Measurements from ENCODE around the gene WDR88. TPM values are rescaled to one million over a fixed set of nuclear protein-coding genes. Genes with fewer than 3 reads are reported as not detected.
"Not testable (repeated sequence)": the region's sequence is repeated elsewhere in the genome, so short reads cannot be mapped to it uniquely, and the experiment has no call there.

The WDR88 gene
- total RNA-seq, 2 donors from 2014 or later, result 0.58 TPM; not detected in 1

DNA sequence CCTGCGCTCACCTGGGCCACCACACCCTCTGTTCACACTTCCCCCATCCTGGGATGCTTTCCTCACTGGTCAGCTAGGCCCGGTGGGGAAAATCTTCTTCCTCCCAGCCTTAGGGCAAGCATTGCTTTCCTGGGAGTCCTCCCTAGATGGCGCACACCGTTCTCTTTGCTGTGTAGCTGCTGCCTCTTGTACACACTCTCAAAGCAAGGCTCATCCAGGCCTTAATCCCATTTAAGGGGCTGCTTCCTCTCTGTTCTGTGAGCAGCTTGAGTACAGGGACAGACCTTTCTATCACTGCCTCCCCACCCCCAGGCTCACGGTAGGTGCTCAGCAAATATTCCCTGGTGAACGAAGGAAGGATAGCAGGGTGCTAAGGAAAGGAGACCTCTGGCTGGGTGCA, 82.7 kb downstream of the WDR88 start:
- Mint-ChIP-seq H3K27me3 (no peaks in the 10 kb centered on the region), H3K4me3 (no peak overlapping the region), H3K4me1 (no peaks in the 10 kb centered on the region), H3K9me3 (no peaks in the 10 kb centered on the region), H3K36me3 (ENCODE audit: low read depth) (no peaks in the 10 kb centered on the region), H3K27ac (peak overlapping the region; percentile 78)
- no peak for ATAC-seq (replicated peaks)

DNA sequence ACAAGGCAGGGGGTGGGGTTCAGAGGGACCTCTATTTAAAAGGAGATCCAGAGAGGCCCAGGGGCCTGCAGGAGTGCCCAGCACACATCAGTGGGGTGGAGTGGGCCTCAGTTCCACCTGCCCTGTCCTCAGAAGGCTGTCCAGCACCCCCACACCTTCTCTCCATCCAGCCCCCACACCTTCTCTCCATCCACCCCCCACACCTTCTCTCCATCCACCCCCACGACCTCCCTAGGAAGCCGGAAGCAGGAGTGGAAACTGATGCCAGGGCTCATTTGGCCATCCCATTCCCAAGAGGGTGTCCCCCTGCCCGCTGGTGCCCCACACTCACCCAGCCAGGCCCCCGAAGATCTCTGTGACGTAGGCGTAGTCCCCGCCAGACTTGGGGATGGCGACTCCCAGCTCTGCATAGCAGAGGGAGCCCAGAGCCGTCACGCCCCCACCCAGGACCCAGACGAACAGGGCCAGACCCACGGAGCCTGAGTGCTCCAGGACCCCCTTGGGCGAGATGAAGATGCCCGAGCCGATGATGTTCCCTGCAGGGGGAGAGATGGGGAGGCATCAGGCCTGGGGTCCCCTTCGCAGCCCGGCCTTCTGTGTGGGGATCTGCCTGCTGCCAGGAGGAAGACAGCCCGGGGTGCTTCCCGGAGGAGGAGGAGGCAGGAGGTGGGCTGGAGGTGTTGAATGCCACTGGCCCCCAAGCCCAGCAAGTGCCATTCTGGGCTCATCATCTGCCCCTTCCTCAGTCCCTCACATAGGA, 83.7 kb downstream of the WDR88 start:
- H3K36me3 Mint-ChIP-seq (ENCODE audit: low read depth), result no peaks in the 10 kb centered on the region
- no peak overlapping the region for H3K27ac Mint-ChIP-seq
- H3K4me3 Mint-ChIP-seq, result no peak overlapping the region
- peaks cover 5% of the 10 kb centered on the region for H3K27me3 Mint-ChIP-seq
- H3K4me1 Mint-ChIP-seq, result no peaks in the 10 kb centered on the region
- no peaks in the 10 kb centered on the region for H3K9me3 Mint-ChIP-seq
- ATAC-seq (replicated peaks), result no peak

DNA sequence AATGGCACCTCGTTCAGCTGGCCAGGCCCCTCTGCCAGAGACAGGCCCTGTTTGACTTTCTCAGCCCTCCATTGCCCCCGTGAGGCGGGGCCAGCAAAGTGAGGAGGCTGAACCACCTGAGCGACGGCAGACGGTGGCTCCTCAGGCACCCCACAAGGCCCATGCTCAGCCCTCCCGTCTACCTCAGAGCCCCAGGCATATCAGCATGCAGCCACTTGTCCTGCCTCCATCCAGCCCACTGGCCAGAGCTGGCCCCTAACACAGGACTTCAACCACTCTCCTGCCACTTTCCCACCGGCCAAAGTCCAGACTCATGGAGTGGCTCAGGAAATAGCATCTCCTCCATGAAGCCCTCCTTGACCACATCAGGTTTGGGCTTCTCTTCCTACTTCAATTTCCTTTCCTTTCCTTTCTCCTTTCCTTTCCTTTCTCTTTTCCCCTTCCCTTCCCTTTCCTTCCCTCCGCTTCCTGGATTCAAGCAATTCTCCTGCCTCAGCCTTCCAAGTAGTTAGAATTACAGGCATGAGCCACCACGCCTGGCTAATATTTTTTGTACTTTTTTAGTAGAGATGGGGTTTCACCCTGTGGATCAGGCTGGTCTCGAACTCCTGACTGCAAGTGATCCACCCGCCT, 84.4 kb downstream of the WDR88 start:
- H3K36me3 Mint-ChIP-seq (ENCODE audit: low read depth), result no peaks in the 10 kb centered on the region
- peaks cover 12% of the 10 kb centered on the region for H3K27me3 Mint-ChIP-seq
- no peak for ATAC-seq (replicated peaks)
- H3K9me3 Mint-ChIP-seq, result no peaks in the 10 kb centered on the region
- H3K27ac Mint-ChIP-seq, result no peak overlapping the region
- no peak overlapping the region for H3K4me3 Mint-ChIP-seq
- peaks cover 3% of the 10 kb centered on the region for H3K4me1 Mint-ChIP-seq

DNA sequence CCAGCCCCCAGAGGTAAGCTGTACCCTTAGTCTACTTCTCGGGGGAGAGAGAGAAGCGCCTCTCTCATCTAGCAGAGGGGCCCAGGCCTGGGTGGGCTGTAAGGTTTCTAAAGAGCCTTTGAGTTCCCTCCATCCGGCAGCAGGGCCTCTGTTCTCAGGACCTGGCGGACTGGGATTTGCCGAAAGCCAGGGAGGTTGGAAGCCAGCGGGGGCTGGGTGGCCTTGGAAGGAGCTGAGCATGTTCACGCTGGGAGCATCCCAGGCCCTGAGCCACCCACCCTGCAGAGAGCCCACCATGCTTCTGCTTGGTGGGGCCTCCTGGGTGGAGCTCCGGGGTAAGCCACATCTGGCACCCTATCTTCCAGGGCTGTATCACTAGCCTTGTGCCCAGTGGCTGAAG, 86.0 kb downstream of the WDR88 start:
- Mint-ChIP-seq H3K36me3 (ENCODE audit: low read depth) (no peaks in the 10 kb centered on the region), H3K4me3 (no peak overlapping the region), H3K27ac (no peak overlapping the region), H3K27me3 (peaks cover 17% of the 10 kb centered on the region), H3K9me3 (no peaks in the 10 kb centered on the region), H3K4me1 (peaks cover 3% of the 10 kb centered on the region)
- ATAC-seq (replicated peaks), result no peak

DNA sequence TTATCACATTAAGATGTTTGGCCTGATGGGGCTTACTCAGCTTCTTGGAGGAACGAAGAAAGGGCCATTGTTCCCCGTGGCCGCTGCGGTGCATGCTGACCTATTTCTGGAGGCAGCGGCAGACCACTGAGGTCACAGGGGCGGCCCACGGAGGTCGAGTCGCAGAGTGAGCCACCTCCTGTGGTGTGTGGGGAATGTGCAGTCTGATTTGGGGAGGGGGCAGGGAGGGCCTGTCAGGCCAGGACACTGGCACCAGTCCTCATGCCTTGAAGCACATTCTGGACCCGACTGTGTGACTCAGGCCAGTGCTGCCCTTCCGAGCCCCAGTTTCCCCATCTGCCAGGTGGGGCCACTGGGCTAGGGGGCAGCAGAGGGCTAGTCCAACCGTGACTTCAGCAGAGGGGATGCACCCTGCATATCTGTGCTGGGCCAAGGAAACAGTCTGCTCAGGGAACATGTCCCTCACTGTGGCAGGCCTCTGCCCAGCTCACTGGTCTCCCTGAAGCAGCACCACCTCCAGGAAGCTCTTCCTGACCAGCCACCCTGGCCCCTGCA, 87.4 kb downstream of the WDR88 start:
- no peak for ATAC-seq (replicated peaks)
- H3K27me3 Mint-ChIP-seq, result peaks cover 24% of the 10 kb centered on the region
- H3K36me3 Mint-ChIP-seq (ENCODE audit: low read depth), result no peaks in the 10 kb centered on the region
- H3K9me3 Mint-ChIP-seq, result no peaks in the 10 kb centered on the region
- H3K27ac Mint-ChIP-seq, result no peak overlapping the region
- peaks cover 3% of the 10 kb centered on the region for H3K4me1 Mint-ChIP-seq
- H3K4me3 Mint-ChIP-seq, result no peak overlapping the region

DNA sequence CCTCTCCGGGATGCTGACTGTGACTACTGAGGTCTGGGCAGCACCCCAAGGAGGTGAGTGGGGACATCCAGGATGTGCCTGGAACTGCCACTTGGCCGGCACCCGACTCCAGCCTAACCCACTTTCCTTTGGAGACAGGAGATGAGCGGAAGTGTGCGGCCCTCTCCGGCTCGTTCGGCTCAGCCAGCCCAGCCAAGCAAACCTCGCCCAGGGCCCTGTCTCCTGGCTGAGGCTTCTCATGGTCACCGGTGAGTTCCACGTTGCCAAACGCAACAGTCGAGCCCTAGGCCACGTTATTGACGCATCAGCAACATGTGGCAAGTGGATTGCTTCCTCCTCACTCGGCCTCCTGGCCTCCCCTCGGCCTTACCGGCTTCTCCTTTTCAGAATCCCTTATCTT, 88.2 kb downstream of the WDR88 start:
- no peak overlapping the region for H3K4me3 Mint-ChIP-seq
- H3K9me3 Mint-ChIP-seq, result no peaks in the 10 kb centered on the region
- peaks cover 29% of the 10 kb centered on the region for H3K27me3 Mint-ChIP-seq
- H3K4me1 Mint-ChIP-seq, result peaks cover 3% of the 10 kb centered on the region
- H3K36me3 Mint-ChIP-seq (ENCODE audit: low read depth), result no peaks in the 10 kb centered on the region
- H3K27ac Mint-ChIP-seq, result no peak overlapping the region
- no peak for ATAC-seq (replicated peaks)

DNA sequence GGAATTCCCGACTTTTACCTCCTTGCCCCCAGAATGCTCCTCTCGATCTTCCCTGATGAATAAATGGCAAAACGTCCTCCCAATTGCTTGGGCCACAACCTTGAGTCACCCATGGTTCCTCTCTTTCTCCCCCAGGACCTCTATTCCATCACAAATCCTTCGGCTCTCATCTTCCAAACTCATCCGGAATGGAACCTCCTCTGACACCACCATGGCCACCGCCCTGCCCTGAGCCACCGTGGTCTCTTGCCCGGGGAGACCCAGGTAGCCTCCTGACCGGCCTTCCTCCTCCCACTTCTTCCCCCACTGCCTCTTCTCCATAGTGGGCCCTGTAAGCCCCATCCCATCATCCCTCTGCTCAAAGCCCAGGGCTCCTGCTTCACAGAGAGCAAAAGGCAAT, 88.8 kb downstream of the WDR88 start:
- ATAC-seq (replicated peaks), result no peak
- Mint-ChIP-seq H3K4me3 (no peak overlapping the region), H3K9me3 (no peaks in the 10 kb centered on the region), H3K27me3 (peaks cover 29% of the 10 kb centered on the region), H3K36me3 (ENCODE audit: low read depth) (no peaks in the 10 kb centered on the region), H3K27ac (no peak overlapping the region), H3K4me1 (peaks cover 3% of the 10 kb centered on the region)

DNA sequence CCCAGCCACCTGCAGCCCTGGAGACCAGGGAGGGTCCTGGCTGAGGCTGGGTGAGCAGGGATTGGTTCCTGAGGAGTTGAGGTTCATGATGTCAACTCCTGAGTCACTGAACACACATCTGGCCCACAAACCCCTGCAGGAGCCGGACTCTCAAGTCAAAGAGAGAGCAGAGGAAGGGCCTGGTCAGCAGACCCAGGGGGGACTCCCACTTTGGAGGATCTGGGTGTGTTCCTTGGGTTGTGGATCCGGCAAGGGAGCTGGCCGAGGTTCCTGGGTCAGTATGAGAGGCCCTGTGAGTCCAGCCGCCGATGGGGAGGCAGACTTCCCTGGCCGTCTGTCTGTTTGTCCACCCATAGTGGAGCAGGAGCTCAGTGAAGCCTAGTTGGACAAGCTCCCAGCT, 89.7 kb downstream of the WDR88 start:
- ATAC-seq (replicated peaks), result no peak
- H3K36me3 Mint-ChIP-seq (ENCODE audit: low read depth), result no peaks in the 10 kb centered on the region
- H3K9me3 Mint-ChIP-seq, result no peaks in the 10 kb centered on the region
- H3K27ac Mint-ChIP-seq, result no peak overlapping the region
- peaks cover 3% of the 10 kb centered on the region for H3K4me1 Mint-ChIP-seq
- no peak overlapping the region for H3K4me3 Mint-ChIP-seq
- peaks cover 36% of the 10 kb centered on the region for H3K27me3 Mint-ChIP-seq

DNA sequence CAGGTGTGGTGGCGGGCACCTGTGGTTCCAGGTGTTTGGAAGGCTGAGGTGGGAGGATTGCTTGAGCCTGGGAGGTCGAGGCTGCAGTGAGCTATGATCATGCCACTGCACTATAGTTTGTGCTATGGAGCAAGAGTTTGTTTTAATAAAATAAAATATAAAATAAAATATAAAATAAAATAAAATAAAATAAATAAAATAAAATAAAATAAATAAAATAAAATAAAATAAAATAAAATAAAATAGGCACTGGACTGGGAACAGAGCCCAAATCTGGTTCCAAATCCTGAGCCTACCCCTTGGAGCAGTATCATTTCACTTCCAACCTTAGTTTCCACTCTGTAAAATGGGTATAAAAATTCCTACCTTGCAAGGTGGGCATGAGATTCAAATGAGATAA, 90.3 kb downstream of the WDR88 start:
- not testable (repeated sequence) for H3K4me1 Mint-ChIP-seq; H3K27ac Mint-ChIP-seq; H3K9me3 Mint-ChIP-seq; H3K4me3 Mint-ChIP-seq; H3K36me3 Mint-ChIP-seq (ENCODE audit: low read depth); ATAC-seq (replicated peaks)
- peaks cover 40% of the 10 kb centered on the region for H3K27me3 Mint-ChIP-seq

DNA sequence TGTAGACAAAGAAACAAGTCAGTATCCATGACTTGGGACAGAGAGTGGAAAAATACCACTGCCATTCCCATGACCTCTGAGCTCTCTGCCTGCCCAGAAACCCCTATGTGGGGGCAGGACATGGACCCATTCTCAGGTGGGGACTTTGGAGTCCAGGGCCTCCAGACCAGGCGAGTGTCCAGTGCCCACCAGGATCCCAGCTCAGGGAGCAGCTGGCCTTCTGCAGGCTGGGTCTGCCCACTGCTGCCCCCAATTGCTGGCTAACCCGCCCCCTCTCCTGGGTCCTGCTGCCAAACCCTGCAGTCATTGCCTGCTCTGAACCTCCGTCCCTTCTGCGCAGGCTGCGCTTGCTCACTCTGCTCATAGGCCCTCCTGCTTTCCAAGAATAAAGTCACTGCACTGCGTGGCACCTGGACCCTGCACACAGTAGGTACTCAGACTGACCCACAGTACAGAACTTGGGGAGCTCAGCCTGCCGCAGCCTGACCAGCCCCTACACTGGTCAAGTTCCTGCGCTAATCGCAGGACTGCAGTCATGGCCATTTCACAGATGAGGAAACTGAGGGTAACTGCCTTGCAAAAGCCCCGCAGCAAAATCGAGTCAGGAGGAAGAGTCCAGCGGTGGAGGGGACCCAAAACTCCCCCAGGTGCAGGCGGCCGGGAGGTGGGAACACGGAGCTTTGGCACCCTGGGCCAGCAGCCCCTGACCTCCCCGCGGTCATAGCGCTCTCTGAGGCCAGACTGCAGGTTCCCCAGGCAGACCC, 93.0 kb downstream of the WDR88 start:
- H3K9me3 Mint-ChIP-seq, result peaks cover 5% of the 10 kb centered on the region
- no peak overlapping the region for H3K27ac Mint-ChIP-seq
- H3K36me3 Mint-ChIP-seq (ENCODE audit: low read depth), result peaks cover 5% of the 10 kb centered on the region
- peaks cover 3% of the 10 kb centered on the region for H3K4me1 Mint-ChIP-seq
- ATAC-seq (replicated peaks), result no peak
- H3K4me3 Mint-ChIP-seq, result no peak overlapping the region
- peaks cover 58% of the 10 kb centered on the region for H3K27me3 Mint-ChIP-seq

Other genes with a start within 250 kb of the WDR88 start
- 10 to 100 TPM; 16.6 to 21.4 TPM for gene CEP89, start 160.2 kb upstream of the WDR88 start, total RNA-seq
- 1 to 10 TPM; 8.2 to 9.6 TPM for gene FAAP24, start 159.9 kb upstream of the WDR88 start, total RNA-seq
- gene RHPN2, start 67.2 kb upstream of the WDR88 start, total RNA-seq, result 1 to 10 TPM; 2.3 TPM
- gene GPATCH1, start 50.9 kb upstream of the WDR88 start, total RNA-seq, result 10 to 100 TPM; 10.4 to 10.7 TPM
- gene LRP3, start 62.2 kb downstream of the WDR88 start, total RNA-seq, result not detected
- not detected for gene SLC7A10, start 93.7 kb downstream of the WDR88 start, total RNA-seq
- gene CEBPA, start 170.4 kb downstream of the WDR88 start, total RNA-seq, result under 1 TPM; 0.21 to 0.26 TPM
- 10 to 100 TPM; 15.0 to 23.6 TPM for gene CEBPG, start 241.6 kb downstream of the WDR88 start, total RNA-seq